NCI-H510A (cell line): ENCODE data around the gene ARHGEF6.

Experiments
- DNase-seq: peaks from one replicate; lab custom pipeline; 2025; lab: John Stamatoyannopoulos, UW

ARHGEF6 gene

DNA sequence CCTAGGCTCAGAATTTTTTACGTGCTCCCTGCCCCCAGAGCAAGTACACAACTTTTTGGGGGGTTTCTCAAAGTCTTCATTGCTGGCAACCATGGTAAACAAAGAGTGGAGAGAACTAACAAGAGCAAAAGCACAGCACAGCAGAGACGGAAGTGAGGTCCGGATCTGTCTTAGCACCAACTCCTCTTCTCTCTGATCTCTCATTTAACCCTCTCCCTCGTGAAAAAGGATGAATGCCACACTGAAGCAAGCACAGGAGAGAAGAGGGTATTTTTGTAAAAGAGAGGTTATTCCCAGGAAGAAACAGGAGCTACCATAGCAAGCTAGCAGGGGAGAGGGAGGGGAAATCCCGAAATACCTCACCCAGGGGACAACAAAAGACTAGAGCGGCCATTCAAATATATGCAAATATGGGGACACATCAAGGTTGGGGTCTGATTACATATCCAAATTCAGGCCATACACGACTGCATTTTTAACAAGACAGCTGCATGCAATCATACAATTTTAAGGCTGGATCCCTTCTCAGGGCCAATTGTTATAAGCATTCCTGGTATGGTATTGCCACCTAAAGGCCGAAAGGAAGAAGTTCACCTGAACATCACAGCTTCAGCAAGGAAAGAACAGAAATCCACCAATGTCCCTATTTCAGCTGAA lies 86.2 kb downstream of the ARHGEF6 start:
- no peak for DNase-seq

- no peak for DNase-seq
Observed at GRCh38 chrX:136692271-136692670, 88.5 kb downstream of the ARHGEF6 start.

DNA sequence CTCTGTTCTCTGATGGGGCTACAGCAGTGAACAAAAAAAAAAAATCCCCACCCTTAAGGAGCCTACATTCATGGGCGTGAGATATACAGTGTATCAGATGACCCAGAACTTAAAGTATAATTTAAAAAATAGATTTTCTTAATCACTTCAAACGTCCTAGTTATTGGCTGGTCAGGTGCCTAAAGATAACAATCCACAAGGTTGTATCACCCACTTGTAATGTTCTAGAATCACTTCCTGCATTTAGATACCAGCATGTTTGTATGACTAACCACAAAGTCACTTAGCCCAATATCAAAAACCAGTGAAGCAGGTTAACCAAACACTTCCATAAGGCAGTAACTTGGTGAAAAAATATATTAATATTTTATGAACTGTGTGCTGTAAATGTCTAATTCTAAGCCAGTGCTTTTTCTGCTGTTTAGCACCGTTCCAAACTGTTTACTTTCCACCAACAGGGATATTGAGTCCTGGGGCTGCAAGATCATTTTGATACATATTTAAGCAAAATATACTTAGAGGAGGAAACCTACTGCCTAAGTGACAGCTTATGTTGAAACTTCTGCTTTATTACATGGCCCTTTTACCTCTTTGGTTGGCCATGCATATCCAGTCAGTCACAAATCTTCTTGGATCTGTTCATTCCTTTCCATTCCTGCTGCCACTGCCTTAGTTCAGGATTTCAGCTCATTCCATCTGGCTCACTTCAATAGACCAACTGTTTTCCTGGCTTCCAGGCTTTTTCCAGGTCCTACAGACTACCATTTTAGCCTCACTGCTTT lies 89.5 kb downstream of the ARHGEF6 start:
- no peak for DNase-seq

DNA sequence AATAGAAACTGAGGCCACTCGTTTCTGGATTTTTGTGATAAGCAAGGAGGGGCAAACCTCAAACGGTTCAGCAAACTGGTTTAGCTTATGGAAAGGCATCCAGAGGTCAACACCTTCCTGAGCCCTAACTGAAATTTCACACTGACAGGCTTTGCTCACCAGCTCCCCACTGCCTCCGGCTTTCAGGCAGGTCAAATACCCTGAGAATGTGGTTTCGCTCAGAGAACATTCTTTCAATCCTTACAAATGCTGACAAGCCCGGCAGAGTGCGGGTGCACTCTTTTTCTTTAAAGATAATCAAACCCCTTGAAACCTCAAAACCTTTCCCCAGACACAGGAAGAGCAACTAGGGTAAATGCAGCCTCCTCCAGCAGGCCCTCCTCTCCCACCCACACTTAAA lies 91.3 kb downstream of the ARHGEF6 start:
- no peak for DNase-seq

DNA sequence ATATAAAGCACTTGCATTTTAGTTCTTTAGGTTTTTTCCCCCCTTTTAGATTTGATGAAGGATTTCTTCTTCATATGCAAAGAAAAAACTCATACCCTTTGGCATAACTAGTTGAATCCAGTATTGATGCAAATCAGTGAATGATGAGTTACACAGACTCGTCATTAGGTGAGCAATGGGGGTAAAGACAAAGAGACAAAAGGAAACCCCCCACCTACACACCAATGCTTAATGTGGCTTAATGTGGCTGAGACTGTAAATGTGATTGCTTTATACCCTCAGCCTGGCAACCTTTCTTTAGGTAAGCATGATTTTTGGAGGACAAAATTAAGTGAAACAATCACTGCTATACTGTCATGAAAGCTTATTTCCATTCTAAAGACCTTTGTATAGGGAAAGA lies 93.3 kb downstream of the ARHGEF6 start:
- DNase-seq, result no peak

GRCh38 chrX:136684120-136684519 lies 96.6 kb downstream of the ARHGEF6 start:
- DNase-seq, result no peak

GRCh38 chrX:136679531-136679930 lies 101.2 kb downstream of the ARHGEF6 start:
- DNase-seq, result no peak

DNA sequence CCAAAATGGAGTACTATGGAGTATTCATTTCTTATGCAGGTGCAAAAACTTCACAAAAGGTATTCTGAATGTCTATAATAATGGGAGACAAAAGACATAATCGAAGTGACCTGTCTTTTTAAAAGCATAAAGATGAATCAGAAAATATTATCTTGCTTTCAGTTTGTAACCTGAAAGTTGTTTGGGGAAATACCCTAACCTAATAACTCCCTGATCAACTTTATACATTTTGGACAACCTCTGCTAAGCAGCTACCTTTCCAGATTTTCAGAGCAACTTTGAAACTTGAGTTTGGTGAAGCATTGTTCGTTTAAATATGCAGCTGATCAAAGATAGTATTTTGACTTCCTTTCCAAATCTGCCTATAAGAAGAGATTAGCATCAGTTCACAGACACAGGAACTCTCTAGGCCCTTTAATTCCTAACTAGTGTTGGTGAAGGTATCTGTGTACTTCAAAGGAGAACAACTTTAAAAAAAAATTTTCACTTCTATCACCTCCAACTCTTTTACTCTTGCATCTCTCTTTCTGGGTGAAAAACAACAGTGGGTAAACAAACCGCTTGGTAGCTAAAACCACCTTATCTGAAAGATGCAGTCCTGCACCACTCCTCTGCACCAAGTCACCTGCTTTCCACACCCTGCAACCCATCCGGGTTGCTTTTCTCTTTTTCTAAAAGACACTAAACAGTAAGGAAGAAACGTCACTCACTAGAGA lies 106.3 kb downstream of the ARHGEF6 start:
- DNase-seq, result no peak

- DNase-seq, result no peak
Observed at GRCh38 chrX:136671006-136671610, 109.6 kb downstream of the ARHGEF6 start.

DNA sequence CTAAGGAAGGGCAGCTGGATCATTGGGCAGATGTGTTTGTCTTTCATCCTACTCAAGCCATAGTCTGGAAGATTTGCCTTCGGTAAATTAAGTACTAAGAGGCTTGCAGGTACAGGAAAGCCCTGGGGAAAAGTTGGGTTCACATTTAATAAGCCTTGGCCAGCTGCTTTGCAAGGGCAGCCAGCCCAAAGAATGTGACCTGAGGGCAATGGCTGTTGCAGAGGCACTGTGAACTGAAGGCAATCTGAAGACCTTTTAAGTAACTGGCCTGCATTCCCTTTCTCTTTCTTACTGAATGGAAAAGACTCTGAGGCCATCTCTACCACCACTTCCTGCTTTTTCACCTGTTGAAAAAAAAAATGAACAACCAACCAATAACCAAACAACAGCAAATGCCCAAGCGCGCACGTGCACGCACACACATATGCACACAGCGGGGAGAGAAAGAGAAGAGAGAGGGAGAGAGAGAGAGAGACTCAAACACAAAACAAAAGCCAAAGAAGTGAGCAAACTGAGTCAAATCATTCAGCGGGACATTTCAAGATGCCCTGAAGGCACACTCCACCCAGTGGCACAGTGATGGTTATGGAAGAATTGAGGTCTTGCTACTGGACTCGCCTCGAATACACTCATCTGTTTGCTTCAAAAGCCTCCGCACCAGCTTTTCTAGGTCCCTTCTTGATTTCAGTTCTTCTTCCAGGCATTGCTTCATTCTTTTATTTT lies 113.1 kb downstream of the ARHGEF6 start:
- DNase-seq, result no peak

DNA sequence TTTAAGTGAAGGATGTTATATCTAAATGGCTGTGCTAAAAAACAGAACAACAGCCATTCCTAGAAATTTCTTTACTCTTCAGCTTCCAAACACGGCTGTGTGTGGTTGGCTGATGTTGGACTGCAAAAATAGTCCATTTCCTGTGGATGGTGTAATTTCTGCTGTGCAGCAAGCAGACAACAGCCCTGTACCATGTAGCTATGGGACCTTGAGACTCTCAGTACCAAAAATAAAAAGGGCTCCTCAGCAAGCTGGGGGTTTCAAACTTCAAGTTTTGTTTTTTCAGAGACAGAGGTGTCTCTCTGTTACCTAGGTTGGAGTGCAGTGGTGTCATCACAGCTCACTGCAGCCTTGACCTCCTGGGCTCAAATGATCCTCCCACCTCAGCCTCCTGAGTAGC lies 114.6 kb downstream of the ARHGEF6 start:
- DNase-seq, result no peak

- no peak for DNase-seq
Observed at GRCh38 chrX:136665258-136665900, 115.4 kb downstream of the ARHGEF6 start.

DNA sequence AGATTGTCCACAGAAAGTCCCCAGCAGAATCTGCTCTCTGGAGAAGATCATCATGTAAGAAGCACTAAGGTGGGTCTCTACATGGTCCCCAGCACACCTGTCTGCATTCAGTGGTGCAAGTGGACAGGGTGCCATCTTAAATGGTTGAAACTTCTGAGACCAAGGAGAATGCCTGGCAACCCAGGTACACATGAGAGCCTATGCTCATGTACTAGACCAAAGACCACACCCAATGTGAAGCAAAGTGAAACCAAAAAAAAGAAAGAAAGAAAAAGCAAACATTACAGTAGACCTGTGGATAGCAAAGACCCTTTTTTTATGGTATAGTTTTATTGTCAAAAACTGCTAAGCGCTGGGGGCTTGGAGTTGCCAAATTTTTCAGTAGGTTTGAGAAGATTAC lies 117.8 kb downstream of the ARHGEF6 start:
- no peak for DNase-seq

- no peak for DNase-seq
Observed at GRCh38 chrX:136662104-136662503, 118.6 kb downstream of the ARHGEF6 start.

- DNase-seq, result no peak
Observed at GRCh38 chrX:136660896-136661295, 119.8 kb downstream of the ARHGEF6 start.

GRCh38 chrX:136659174-136659573 lies 121.6 kb downstream of the ARHGEF6 start:
- DNase-seq, result no peak

DNA sequence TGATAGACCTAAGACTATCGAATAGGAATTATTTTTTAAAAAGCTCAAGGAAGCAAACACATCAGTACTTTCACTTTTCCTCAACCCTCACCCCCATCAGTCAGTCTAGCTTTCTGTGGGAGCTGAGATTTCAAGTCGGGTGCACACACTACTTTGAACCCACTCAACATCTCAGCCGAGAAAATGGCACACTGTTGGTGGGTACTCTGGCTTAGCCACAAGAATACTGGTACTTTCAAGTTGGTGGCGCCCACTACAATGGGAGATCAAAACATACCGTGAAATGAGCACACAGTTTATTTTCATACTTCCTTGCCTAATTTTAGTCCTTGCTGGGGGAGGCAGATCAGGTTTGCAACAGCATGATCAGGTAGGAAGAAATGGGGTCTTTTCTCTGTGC lies 122.6 kb downstream of the ARHGEF6 start:
- DNase-seq, result no peak

DNA sequence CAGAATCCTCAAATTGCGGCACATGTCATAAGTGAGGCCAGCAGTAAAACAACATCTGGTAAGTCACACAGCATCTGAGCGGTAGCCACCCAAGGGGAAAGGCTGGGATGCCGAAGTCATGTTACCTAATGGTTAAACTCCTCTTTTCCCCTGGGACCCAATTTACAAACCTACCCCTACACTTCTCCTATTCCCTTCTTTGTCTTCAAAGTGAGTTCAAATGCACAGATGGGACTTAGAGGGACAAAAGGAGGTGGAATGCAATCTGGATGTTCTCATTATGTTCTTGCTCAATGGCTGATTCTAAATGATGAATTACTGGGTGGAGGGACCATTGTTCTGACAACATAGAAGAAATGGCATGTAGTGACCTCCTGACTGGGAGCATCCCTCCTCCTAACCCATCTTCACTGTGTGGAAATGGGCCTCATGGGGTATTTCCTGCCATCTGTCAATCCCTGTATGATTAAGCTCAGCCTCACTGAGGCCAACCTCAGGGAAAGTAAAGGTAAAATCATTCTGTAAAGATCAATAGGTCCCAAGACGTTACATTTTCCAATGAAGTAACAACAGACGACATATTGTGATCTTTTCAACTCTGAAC lies 124.3 kb downstream of the ARHGEF6 start:
- no peak for DNase-seq

DNA sequence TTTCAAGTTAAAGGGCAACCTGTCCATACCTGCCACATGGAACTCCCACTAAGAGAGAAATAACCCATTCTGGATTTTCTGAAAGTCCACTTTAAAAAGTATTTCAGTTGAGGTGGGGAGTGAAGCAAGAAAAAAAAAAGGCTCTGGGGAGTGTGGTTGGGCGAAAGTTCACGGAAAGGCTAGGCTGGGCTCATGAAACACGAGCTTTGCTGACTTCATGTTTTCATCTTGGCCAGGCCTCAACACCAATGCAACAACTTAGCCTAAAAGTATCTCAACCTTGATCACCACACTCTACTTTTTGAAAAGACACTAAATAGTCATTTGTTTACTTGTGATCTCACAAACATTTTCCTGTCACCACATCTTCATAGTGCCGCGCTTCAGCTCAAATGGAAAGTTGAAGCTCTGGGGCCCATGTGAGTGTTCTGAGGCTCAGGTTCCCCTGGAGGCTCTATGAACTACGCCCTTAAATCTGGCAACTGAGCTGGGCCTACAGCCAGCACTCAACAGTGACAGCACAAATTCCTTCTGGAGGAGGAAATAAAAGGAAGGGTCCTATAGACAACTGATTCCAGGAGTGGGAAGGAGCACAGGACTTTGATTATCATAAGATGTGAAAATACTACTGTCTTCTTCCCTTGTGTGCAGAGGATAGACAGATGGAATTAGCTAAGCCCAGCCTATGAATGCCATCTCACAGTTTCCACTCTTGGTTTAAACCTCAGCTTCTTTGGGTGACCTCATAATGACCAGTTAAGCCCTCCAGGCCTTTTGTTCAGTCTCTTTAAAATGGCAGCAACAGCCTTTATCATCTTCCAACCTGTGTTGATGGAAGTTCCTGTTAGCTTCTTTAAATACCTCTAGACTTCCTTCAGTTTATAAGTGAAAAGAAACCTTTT lies 127.7 kb downstream of the ARHGEF6 start:
- no peak for DNase-seq

DNA sequence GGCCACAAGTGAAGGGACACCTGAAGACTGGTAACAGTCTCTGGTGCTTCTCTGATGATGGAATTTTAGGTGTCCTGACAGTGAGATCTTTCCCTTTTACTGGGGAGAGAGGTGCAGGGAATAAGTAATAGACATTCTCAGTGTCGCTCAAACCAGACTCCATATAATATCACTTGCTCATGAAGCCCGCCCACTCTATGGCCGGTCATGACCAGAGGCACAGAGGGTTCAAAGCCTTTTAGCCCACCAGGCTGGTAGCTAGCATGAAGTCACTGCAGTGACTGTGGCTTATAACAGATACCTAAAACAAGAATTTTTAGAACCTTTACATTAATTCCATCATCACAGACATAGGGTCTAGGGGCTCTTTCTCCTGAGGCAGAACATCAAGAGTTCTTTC lies 129.9 kb downstream of the ARHGEF6 start:
- DNase-seq, result no peak
